Measurements from ENCODE around the gene RINL.
"Not testable (repeated sequence)": the region's sequence is repeated elsewhere in the genome, so short reads cannot be mapped to it uniquely, and the experiment has no call there.

The RINL gene

GRCh38 chr19:38873400-38873799, 4.7 kb downstream of the RINL start:
- not testable (repeated sequence) for DNase-seq

DNA sequence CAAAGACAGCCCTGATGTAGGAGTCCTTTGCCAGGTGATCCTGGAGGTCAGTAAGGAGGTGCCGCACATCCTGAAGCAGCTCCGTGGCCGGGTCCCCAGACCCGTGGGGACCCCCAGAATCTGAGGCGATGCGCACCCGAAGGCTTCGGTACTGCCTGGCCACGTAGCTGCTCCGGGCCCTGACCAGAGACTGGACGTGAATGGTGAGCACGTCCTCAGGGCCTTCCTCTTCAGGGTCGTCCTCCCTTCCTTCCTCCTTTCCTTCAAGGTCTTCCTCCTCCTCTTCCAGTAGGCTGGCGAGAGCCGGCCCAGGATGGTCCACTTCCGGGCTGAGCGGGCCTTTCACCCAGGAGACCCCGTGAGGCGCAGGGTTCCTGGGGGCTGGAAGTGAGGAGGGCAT, 7.5 kb downstream of the RINL start:
- no peak for DNase-seq

GRCh38 chr19:38869836-38870607, 8.1 kb downstream of the RINL start:
- DNase-seq, result peak; percentile 83

GRCh38 chr19:38869160-38869835, 8.8 kb downstream of the RINL start:
- DNase-seq, result no peak

DNA sequence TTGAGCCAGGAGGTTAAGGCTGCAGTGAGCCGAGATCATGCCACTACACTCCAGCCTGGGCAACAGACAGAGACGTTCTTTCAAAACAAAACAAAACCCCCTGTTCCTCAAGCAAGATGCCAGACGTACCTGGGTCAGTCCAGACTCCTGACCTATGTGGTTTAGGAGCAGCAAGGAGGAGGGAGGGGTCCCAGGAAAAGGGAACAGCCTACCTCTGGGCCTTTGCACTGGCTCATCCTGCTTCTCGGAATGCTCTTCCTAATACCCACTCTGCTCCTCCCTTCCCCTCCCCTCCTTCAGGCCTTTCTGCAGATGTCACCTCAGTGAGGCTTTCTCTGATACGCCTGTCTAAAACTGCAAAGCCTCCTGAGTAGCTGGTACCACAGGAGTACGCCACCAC, 9.5 kb downstream of the RINL start:
- DNase-seq, result no peak

DNA sequence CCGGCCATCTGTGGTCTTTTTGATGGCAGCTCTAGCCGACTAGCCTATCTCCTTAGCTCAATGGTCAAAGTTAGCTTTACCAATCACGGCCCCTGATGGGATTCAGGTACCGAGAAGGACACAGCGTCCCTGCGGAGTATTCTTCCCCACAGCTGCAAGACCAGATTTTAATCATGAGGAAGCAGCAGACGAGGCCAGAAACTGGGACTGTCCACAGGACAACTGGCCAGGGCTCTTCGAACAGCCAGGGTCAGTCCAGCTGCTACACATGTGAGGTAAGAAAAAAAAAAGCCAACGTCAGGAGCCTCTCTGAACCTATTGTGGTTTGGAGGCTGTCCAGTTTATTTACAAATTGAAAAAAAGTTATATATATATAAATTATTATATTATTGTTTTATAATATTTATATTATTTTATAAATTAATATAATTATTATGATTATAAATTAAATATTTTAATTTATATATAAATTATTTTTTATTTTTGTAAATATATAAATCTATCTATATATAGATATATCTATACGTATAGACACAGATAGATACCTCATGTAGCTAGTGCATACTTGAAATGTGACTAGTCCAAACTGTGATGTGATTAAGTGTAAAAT, 10.8 kb downstream of the RINL start:
- no peak for DNase-seq

DNA sequence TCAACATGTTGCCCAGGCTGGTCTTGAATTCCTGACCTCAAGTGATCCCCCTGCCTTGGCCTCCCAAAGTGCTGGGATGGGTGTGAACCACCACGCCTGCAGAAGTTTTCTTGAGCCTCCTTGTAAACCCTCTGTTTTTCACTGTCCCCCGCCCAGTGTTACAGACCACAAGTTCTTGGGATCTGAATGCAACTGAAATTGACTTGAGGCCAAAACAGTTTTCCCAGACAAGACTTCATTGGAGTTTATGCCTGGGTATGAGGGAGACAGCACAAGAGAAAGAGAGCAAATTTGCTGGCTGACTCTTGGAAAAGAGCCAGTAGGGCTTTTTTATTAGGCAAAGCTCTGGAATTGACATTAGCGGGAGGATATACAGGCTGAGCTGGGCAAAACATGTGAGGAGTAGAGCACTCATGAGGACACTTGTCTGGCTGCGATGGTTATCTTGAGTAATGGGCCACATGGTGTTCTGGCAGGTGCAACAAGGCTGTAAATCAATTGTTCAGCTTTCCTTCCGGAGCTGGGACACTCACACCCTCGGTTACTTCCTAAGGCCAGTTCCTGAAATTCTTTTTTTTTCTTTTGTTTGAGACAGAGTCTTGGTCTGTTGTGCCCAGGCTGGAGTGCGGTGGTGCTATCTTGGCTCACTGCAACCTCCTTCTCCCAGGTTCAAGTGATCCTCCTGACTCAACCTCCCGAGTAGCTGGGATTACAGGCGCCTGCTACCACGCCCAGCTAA, 15.6 kb downstream of the RINL start:
- DNase-seq, result no peak

DNA sequence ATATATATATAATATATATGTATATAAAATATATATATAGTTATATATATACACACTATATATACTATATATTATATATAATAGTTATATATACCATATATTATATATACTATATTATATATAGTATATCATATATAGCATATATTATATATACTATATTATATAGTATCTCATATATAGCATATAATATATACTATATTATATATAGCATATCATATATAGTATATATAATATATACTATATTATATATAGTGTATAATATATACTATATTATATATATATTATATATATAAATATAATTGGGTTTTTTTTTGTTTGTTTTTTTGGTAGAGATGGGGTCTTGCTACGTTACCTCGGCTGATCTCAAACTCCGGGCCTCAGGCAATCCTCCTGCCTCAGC, 16.7 kb downstream of the RINL start:
- DNase-seq, result no peak

DNA sequence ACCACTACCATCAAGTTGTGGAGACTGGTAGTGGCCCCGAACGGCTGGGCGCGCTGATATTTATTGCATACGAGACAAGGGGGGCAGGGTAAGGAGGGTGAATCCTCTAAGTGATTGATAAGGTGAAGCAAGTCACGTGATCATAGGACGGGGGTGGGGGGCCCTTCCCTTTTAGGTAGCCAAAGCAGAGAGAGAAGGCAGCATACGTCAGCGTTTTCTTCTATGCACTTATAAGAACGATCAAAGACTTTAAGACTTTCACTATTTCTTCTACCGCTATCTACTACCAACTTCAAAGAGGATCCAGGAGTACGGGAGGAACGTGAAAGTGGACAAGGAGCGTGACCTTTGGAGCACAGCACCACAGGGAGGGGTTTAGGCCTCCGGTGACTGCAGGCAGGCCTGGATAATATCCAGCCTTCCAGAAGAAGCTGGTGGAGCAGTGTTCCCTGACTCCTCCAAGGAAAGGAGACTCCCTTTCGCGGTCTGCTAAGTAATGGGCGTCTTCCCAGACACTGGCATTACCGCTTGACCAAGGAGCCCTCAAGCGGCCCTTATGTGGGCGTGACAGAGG, 18.4 kb downstream of the RINL start:
- DNase-seq, result not testable (repeated sequence)

DNA sequence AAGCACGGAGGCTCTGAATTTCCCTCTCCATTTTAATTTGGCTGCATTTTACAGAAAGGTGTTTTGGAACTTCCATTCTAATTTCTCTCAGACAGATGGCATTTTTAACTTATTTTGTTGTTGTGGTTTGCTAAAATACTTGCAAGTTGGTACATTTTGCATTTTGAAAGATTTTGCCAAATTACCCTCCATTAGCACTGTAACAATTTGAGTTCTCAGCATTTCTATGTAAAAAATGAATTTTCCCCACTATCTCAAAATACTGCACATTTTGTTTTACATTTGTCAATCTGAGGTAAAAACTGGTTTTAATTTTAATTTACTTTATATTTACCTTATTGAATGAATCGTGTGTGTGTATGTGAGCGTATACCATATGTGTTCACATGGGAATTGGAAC, 21.3 kb downstream of the RINL start:
- no peak for DNase-seq

DNA sequence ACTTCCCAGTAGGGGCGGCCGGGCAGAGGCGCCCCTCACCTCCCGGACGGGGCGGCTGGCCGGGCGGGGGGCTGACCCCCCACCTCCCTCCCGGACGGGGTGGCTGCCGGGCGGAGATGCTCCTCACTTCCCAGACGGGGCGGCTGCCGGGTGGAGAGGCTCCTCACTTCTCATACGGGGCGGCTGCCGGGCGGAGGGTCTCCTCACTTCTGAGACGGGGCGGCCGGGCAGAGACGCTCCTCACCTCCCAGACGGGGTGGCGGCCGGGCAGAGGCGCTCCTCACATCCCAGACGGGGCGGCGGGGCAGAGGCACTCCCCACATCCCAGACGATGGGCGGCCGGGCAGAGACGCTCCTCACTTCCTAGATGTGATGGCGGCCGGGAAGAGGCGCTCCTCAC, 22.3 kb downstream of the RINL start:
- not testable (repeated sequence) for DNase-seq

DNA sequence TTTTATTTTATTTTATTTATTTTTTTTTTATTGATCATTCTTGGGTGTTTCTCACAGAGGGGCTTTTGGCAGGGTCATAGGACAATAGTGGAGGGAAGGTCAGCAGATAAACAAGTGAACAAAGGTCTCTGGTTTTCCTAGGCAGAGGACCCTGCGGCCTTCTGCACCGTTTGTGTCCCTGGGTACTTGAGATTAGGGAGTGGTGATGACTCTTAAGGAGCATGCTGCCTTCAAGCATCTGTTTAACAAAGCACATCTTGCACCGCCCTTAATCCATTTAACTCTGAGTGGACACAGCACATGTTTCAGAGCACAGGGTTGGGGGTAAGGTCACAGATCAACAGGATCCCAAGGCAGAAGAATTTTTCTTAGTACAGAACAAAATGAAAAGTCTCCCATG, 23.1 kb downstream of the RINL start:
- DNase-seq, result not testable (repeated sequence)

DNA sequence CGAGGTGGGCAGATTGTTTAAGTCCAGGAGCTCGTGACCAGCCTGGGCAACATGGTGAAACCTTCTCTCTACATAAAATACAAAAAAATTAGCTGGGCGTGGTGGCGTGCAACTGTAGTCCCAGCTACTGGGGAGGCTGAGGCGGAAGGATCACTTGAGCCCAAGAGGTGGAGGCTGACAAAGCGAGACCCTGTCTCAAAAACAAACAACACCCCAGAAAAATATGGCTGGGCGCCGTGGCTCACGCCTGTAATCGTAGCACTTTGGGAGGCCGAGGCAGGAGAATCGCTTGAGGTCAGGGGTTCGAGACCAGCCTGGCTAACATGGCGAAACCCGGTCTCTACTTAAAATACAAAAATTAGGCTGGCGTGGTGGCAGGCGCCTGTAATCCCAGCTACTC, 24.9 kb downstream of the RINL start:
- DNase-seq, result no peak

GRCh38 chr19:38852231-38853044, 25.6 kb downstream of the RINL start:
- peak; percentile 32 for DNase-seq

GRCh38 chr19:38851622-38852230, 26.3 kb downstream of the RINL start:
- DNase-seq, result peak; percentile 77

DNA sequence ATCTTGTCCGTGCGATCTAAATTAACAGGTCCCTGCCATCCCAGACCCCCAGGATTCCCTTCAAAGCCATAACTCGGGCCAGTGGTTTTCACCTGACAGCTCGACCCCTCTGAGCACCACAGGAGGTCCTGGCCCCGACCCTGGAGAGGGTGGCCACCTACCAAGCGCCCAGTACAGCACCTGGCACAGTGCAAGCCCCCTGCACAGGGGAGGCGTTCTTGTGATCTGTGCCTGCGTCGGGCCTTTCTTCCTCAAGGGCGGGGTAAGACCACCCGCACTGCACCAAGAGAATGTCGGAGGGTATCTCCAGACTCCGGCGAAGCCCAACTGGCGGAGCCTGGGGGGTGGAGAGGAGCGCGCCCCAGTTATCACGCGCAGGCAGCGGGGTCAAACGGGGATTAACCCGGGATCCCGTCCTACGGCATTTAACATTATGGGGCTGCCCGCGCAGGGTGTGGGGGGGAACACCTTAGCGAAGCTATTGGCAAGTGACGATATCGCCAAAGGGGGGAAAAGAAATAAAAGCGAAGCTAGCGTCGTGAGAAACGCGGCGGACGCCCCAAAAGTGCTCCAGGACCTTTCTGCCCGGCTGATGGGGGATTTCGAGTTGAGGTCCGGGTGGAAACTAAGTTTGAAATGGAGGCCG, 27.0 kb downstream of the RINL start:
- DNase-seq, result no peak

- DNase-seq, result peak; percentile 100
These were observed 27.6 kb downstream of the RINL start for GRCh38 chr19:38850436-38850975.

DNA sequence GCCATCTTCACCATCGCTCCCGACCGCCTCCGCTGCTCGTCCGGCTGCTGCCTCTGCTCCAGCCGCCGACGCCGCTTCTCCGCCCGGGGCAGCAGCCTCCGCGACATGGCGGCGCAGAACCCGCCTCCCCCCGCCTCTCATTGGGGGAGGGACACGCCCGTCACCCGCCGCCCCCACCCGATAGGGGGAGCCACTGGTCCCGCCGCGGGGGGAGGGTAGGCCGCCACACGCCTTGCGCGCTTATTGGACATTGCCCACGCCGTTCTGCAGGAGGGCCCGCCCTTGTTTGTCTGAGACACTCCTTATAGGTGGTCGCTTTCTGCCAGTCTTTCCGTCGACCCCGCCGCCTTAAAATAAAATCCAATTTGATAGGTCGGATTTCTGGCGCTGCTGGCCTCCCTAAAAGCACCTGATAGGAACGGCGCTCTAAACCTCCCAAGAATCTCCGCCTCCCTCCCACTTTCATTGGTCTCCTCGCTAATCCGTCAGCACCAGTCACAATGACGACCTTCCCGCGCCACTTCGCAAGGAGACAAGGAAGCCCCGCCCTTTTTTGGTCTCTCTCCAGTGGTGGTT, 28.1 kb downstream of the RINL start, which contains the start of gene HNRNPL:
TSS of gene HNRNPL (minus strand) at position 127 of the 576 bp plus-strand sequence. CDS start at position 107, 20 bp downstream.
- DNase-seq, result peak; percentile 100

- DNase-seq, result peak; percentile 91
These were observed 28.8 kb downstream of the RINL start for GRCh38 chr19:38849147-38849859.

All from NCI-H526 treated with DMSO at 0.1 percent for 48 hours (cell line).